ENCODE data around the gene FHIT. TPM values are rescaled to one million over a fixed set of nuclear protein-coding genes. Genes with fewer than 3 reads are reported as not detected.

The FHIT gene
- total RNA-seq, 4 donors from 2014 or later = 3.5 to 17.0 (median 16.7) TPM

DNA sequence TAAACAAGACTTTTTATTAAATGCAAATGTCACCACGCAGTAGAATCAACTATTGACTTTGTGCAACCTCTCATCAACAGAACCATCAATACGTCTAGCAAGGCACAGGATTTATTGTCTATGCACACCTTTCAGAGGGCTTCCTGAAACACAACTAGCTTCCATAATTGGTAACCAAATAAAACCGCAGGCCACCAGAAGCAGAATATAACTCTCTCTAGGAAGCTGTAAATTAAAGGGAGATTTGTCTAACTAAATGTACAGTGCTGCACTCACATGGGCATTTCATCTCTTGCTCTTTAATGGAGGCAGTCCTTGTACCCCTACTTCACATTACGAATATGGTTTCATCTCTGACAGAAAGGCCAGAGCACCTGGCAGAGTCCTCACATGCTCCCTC lies 93.0 kb downstream of the FHIT start:
- Histone ChIP-seq H3K27me3 (no peaks in the 10 kb centered on the region), H3K9me3 (no peaks in the 10 kb centered on the region), H3K27ac (no peak overlapping the region), H3K4me3 (no peak overlapping the region), H3K36me3 (no peaks in the 10 kb centered on the region), H3K4me1 (no peaks in the 10 kb centered on the region)
- DNase-seq = no peak
- no peak for TF ChIP-seq POLR2A (IDR thresholded peaks at IDR 0.05)
- TF ChIP-seq CTCF (IDR thresholded peaks at IDR 0.05) = no peak

DNA sequence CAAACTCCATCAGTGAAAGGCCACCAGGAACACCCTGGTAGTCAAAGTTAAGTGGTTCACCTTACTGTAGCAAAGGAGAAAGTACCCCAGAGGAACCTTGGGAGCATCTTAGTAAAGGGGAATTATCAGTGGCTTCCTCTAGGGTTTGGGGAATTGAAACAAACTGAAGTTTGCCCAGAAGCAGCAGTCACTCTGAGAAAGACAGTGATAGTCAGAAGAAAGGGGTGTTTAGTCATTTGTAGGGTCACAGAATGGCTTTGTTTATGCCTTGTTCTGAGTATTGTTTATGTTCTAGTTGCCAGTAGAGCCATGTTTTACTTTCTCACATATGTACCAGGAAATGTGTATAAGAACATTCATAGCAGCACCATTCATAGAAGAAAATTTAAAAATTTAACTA lies 93.8 kb downstream of the FHIT start:
- Histone ChIP-seq H3K4me1 (no peaks in the 10 kb centered on the region), H3K27ac (no peak overlapping the region)
- TF ChIP-seq CTCF (IDR thresholded peaks at IDR 0.05) (no peak), POLR2A (IDR thresholded peaks at IDR 0.05) (no peak)

GRCh38 chr3:61155701-61156292 lies 95.5 kb downstream of the FHIT start:
- Histone ChIP-seq H3K9me3 (no peaks in the 10 kb centered on the region), H3K27ac (no peak overlapping the region), H3K27me3 (no peaks in the 10 kb centered on the region), H3K4me1 (no peaks in the 10 kb centered on the region), H3K4me3 (no peak overlapping the region), H3K36me3 (no peaks in the 10 kb centered on the region)
- DNase-seq = no peak
- no peak for TF ChIP-seq CTCF (IDR thresholded peaks at IDR 0.05)
- TF ChIP-seq POLR2A (IDR thresholded peaks at IDR 0.05) = no peak

More for the DNA sequence above, 93.8 kb downstream of the FHIT start:
- no peak for DNase-seq
- Histone ChIP-seq H3K27me3 (no peaks in the 10 kb centered on the region), H3K36me3 (no peaks in the 10 kb centered on the region), H3K4me3 (no peak overlapping the region), H3K9me3 (no peaks in the 10 kb centered on the region)

GRCh38 chr3:61154457-61155198 lies 96.6 kb downstream of the FHIT start:
- Histone ChIP-seq H3K27me3 (no peaks in the 10 kb centered on the region), H3K27ac (no peak overlapping the region), H3K9me3 (no peaks in the 10 kb centered on the region), H3K4me3 (no peak overlapping the region), H3K4me1 (no peaks in the 10 kb centered on the region), H3K36me3 (no peaks in the 10 kb centered on the region)
- DNase-seq = no peak
- TF ChIP-seq CTCF (IDR thresholded peaks at IDR 0.05) (no peak), POLR2A (IDR thresholded peaks at IDR 0.05) (no peak)

- no peak overlapping the region for H3K27ac ChIP-seq
- TF ChIP-seq POLR2A (IDR thresholded peaks at IDR 0.05) (no peak), CTCF (IDR thresholded peaks at IDR 0.05) (no peak)
- H3K27me3 ChIP-seq = no peaks in the 10 kb centered on the region
- no peaks in the 10 kb centered on the region for H3K4me1 ChIP-seq
- DNase-seq = no peak
- H3K36me3 ChIP-seq = no peaks in the 10 kb centered on the region
- H3K9me3 ChIP-seq = no peaks in the 10 kb centered on the region
- no peak overlapping the region for H3K4me3 ChIP-seq
Observed at GRCh38 chr3:61152071-61152470, 99.2 kb downstream of the FHIT start.

Data from Peyer's patch (tissue), 4 donors.